AG09319 (cell line): ENCODE results near the gene IL12RB1.

ENCODE experiments used
- DNase-seq: peaks from one replicate; pipeline ENCODE4 v3.0.0-alpha.2; 2010; ENCODE audit warnings: low read depth; ENCODE audit errors: extremely low read depth
- TF ChIP-seq, protein P1 (sequence below): IDR thresholded peaks from 2 replicates; pipeline ENCODE4 v1.5.1; 2011; ENCODE audit warnings: low read depth, mild to moderate bottlenecking, inconsistent platforms, low read length, moderate library complexity

Gene IL12RB1

DNA sequence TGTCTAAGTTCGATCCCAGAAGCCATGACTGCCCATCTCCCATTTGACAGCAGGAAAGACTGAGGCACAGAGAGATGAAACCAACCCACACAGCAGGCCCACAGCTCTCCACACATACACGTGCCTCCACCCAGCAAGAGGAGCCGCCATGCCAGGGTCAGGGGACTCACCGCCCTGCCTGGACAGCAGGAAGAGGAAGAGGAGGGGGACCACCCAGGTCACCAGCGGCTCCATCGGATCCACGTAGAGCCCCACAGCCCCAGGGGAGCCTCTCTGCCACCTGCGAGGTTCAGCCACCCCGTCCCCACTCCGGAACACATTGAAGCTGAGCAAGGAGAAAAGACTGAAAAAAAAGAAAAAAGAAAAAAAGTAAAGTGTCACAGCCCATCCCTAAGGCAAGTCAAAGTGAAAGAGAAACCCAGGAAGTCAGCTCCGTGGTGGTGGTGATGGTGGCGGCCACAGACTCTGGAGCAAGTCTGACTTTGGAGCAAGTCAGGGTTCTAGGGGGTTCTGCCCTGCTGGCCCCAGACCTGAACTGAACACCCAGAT lies at the start of gene IL12RB1:
Gene IL12RB1, minus strand, starts transcription at position 345 of the 549 bp plus-strand sequence. Its CDS starts 111 bp downstream, at position 234.
- DNase-seq = no peak
- TF ChIP-seq, protein P1, sequence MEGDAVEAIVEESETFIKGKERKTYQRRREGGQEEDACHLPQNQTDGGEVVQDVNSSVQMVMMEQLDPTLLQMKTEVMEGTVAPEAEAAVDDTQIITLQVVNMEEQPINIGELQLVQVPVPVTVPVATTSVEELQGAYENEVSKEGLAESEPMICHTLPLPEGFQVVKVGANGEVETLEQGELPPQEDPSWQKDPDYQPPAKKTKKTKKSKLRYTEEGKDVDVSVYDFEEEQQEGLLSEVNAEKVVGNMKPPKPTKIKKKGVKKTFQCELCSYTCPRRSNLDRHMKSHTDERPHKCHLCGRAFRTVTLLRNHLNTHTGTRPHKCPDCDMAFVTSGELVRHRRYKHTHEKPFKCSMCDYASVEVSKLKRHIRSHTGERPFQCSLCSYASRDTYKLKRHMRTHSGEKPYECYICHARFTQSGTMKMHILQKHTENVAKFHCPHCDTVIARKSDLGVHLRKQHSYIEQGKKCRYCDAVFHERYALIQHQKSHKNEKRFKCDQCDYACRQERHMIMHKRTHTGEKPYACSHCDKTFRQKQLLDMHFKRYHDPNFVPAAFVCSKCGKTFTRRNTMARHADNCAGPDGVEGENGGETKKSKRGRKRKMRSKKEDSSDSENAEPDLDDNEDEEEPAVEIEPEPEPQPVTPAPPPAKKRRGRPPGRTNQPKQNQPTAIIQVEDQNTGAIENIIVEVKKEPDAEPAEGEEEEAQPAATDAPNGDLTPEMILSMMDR = no peak

GRCh38 chr19:18135712-18136584 lies 49.2 kb upstream of the IL12RB1 start:
- TF ChIP-seq, protein P1 = no peak
- no peak for DNase-seq

- TF ChIP-seq, protein P1 = no peak
- no peak for DNase-seq
Measured at GRCh38 chr19:18131841-18132596, 45.3 kb upstream of the IL12RB1 start.

- TF ChIP-seq, protein P1 = no peak
- DNase-seq = no peak
Measured at GRCh38 chr19:18130523-18131242, 43.9 kb upstream of the IL12RB1 start.

DNA sequence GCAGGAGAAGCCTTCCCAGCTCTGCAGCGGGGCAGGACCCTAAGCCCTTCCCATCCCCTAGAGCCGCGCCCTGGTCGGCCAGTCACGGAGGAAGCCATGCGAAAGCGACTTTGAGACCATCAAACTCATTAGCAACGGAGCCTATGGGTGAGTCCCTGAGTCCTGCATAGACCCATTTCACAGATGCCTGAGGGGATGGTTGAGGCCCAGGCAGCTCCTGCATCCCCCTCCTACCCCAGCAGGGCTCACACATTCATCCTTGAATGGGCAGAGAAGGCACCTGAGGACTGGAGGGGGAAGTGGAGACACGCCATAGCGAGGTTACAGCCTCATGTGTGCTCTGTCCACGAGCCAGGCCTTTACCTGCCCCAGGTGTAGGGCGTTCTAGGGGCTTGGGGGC lies 42.1 kb upstream of the IL12RB1 start:
- no peak for DNase-seq
- TF ChIP-seq, protein P1 = no peak

DNA sequence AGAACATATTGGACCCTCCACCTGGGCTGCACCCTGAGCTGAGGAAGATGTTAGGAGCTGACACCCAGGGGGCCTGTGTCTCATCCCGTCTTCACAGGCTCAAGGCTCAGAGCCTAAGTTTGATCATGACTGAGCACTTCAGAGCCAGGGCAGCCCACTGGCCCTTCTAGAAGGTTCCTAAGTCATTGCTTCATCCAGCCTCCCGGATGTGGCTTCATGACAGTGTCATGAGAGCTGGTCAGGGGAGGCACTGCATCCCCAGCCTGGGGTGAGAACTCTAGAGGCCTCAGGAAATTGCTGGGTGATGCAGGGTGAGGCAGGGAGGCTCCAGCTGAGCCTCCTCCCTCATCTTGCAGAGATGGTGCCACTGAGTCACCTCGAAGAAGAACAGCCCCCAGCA lies 41.3 kb upstream of the IL12RB1 start:
- no peak for DNase-seq
- TF ChIP-seq, protein P1 = no peak
